ENCODE measurements around the gene PDE3B.
"Not testable (repeated sequence)": the region's sequence is repeated elsewhere in the genome, so short reads cannot be mapped to it uniquely, and the experiment has no call there.

PDE3B gene

GRCh38 chr11:14783788-14784187 is 140.2 kb downstream of the PDE3B start:
- Histone ChIP-seq H3K4me2 (peak overlapping the region in 8 of 11 experiments; percentile 11 to 64 (median 33); a peak in 14 of 22 replicates), H3K36me3 (peaks cover 0 to 11% (median under 1%) of the 10 kb centered on the region in 11 experiments; a peak in 9 of 22 replicates), H4K20me1 (peaks cover 0 to 6% (median 0%) of the 10 kb centered on the region in 11 experiments; a peak in 3 of 22 replicates), H3K9me3 (replicated peaks in 1 of 11) (peaks cover 6 to 19% (median 12%) of the 10 kb centered on the region in 11 experiments; a peak in 17 of 22 replicates), H3K27ac (peak overlapping the region in 1 of 11 experiments; percentile 3; a peak in 1 of 22 replicates), H3K9ac (no peak overlapping the region), H3K4me1 (peaks cover 0 to 25% (median 8%) of the 10 kb centered on the region in 10 experiments; a peak in 14 of 20 replicates), H3K4me3 (no peak overlapping the region), H3K27me3 (no peaks in the 10 kb centered on the region)
- no peak for TF ChIP-seq Cebpa-rat (IDR thresholded peaks at IDR 0.05)

- peak overlapping the region in 1 of 11 experiments; percentile 3; a peak in 1 of 22 replicates for H3K27ac ChIP-seq
These were observed 140.6 kb downstream of the PDE3B start for GRCh38 chr11:14784230-14784629.

GRCh38 chr11:14789879-14790484 is 146.4 kb downstream of the PDE3B start:
- Histone ChIP-seq H3K27me3 (no peaks in the 10 kb centered on the region), H3K9ac (no peak overlapping the region), H3K9me3 (replicated peaks in 1 of 11) (peaks cover 0 to 5% (median 0%) of the 10 kb centered on the region in 11 experiments; a peak in 2 of 22 replicates), H3K36me3 (peaks cover 0 to 62% (median 29%) of the 10 kb centered on the region in 11 experiments; a peak in 14 of 22 replicates), H3K4me3 (no peak overlapping the region), H3K4me2 (no peak overlapping the region), H3K27ac (no peak overlapping the region), H3K4me1 (peaks cover 0 to 14% (median 0%) of the 10 kb centered on the region in 10 experiments; a peak in 4 of 20 replicates), H4K20me1 (peaks cover 0 to 32% (median 0%) of the 10 kb centered on the region in 11 experiments; a peak in 2 of 22 replicates)
- no peak for TF ChIP-seq Cebpa-rat (IDR thresholded peaks at IDR 0.05)

More at GRCh38 chr11:14784230-14784629, 140.6 kb downstream of the PDE3B start:
- TF ChIP-seq Cebpa-rat (IDR thresholded peaks at IDR 0.05), result no peak
- Histone ChIP-seq H3K9me3 (replicated peaks in 1 of 11) (peaks cover 6 to 19% (median 12%) of the 10 kb centered on the region in 11 experiments; a peak in 17 of 22 replicates), H3K9ac (no peak overlapping the region), H3K4me2 (peak overlapping the region in 7 of 11 experiments; percentile 11 to 64 (median 39); a peak in 13 of 22 replicates), H3K4me3 (no peak overlapping the region), H4K20me1 (peaks cover 0 to 10% (median 0%) of the 10 kb centered on the region in 11 experiments; a peak in 4 of 22 replicates), H3K36me3 (peaks cover 0 to 15% (median 4%) of the 10 kb centered on the region in 11 experiments; a peak in 7 of 22 replicates), H3K4me1 (peaks cover 0 to 25% (median 8%) of the 10 kb centered on the region in 10 experiments; a peak in 14 of 20 replicates), H3K27me3 (no peaks in the 10 kb centered on the region)

GRCh38 chr11:14793546-14793945 is 149.9 kb downstream of the PDE3B start:
- Histone ChIP-seq H3K36me3 (peaks cover 0 to 91% (median 52%) of the 10 kb centered on the region in 11 experiments; a peak in 14 of 22 replicates), H3K4me3 (no peak overlapping the region), H3K4me1 (peaks cover 0 to 2% (median 0%) of the 10 kb centered on the region in 10 experiments; a peak in 1 of 20 replicates), H4K20me1 (peaks cover 0 to 46% (median 0%) of the 10 kb centered on the region in 11 experiments; a peak in 4 of 22 replicates), H3K9ac (no peak overlapping the region), H3K4me2 (no peak overlapping the region), H3K27ac (no peak overlapping the region), H3K9me3 (replicated peaks in 1 of 11) (peaks cover 0 to 15% (median 6%) of the 10 kb centered on the region in 11 experiments; a peak in 11 of 22 replicates), H3K27me3 (no peaks in the 10 kb centered on the region)
- TF ChIP-seq Cebpa-rat (IDR thresholded peaks at IDR 0.05), result no peak

GRCh38 chr11:14796028-14796427 is 152.4 kb downstream of the PDE3B start:
- not testable (repeated sequence) for H3K9ac ChIP-seq, H3K4me2 ChIP-seq, H3K4me1 ChIP-seq, H3K27me3 ChIP-seq, H3K4me3 ChIP-seq, H3K27ac ChIP-seq
- Histone ChIP-seq H3K9me3 (replicated peaks in 1 of 11) (peaks cover 0 to 15% (median 6%) of the 10 kb centered on the region in 11 experiments; a peak in 11 of 22 replicates), H4K20me1 (peaks cover 0 to 45% (median 0%) of the 10 kb centered on the region in 11 experiments; a peak in 4 of 22 replicates), H3K36me3 (peaks cover 0 to 90% (median 47%) of the 10 kb centered on the region in 11 experiments; a peak in 14 of 22 replicates)

- no peak overlapping the region for H3K9ac ChIP-seq
- peaks cover 0 to 33% (median 9%) of the 10 kb centered on the region in 11 experiments; a peak in 9 of 22 replicates for H4K20me1 ChIP-seq
- peaks cover 0 to 17% (median 9%) of the 10 kb centered on the region in 11 experiments; a peak in 12 of 22 replicates for H3K9me3 ChIP-seq (replicated peaks in 1 of 11)
- peaks cover 0 to 11% (median 0%) of the 10 kb centered on the region in 10 experiments; a peak in 2 of 20 replicates for H3K4me1 ChIP-seq
- H3K27ac ChIP-seq, result no peak overlapping the region
- peaks cover 0 to 93% (median 61%) of the 10 kb centered on the region in 11 experiments; a peak in 19 of 22 replicates for H3K36me3 ChIP-seq
- TF ChIP-seq Cebpa-rat (IDR thresholded peaks at IDR 0.05), result no peak
- H3K4me2 ChIP-seq, result no peak overlapping the region
- H3K27me3 ChIP-seq, result no peaks in the 10 kb centered on the region
- H3K4me3 ChIP-seq, result no peak overlapping the region
These were observed 160.2 kb downstream of the PDE3B start for GRCh38 chr11:14803846-14804245.

- Histone ChIP-seq H3K4me3 (no peak overlapping the region), H3K36me3 (peaks cover 8 to 74% (median 60%) of the 10 kb centered on the region in 11 experiments; a peak in 20 of 22 replicates), H4K20me1 (peaks cover 0 to 13% (median 0%) of the 10 kb centered on the region in 11 experiments; a peak in 1 of 22 replicates), H3K27ac (no peak overlapping the region), H3K4me2 (no peak overlapping the region), H3K9ac (no peak overlapping the region), H3K9me3 (replicated peaks in 1 of 11) (peaks cover 0 to 32% (median 11%) of the 10 kb centered on the region in 11 experiments; a peak in 13 of 22 replicates), H3K27me3 (no peaks in the 10 kb centered on the region), H3K4me1 (peaks cover 0 to 16% (median 8%) of the 10 kb centered on the region in 10 experiments; a peak in 14 of 20 replicates)
- TF ChIP-seq Cebpa-rat (IDR thresholded peaks at IDR 0.05), result no peak
These were observed 165.9 kb downstream of the PDE3B start for GRCh38 chr11:14809466-14809865.

GRCh38 chr11:14812757-14813156 is 169.2 kb downstream of the PDE3B start:
- H3K4me1 ChIP-seq, result peaks cover 0 to 16% (median 8%) of the 10 kb centered on the region in 10 experiments; a peak in 14 of 20 replicates
- no peaks in the 10 kb centered on the region for H3K27me3 ChIP-seq
- no peak overlapping the region for H3K9ac ChIP-seq
- peak overlapping the region in 7 of 11 experiments; percentile 3 to 70 (median 53); a peak in 8 of 22 replicates for H3K4me2 ChIP-seq
- H3K36me3 ChIP-seq, result peaks cover 0 to 75% (median 50%) of the 10 kb centered on the region in 11 experiments; a peak in 17 of 22 replicates
- peak overlapping the region in 6 of 11 experiments; percentile 25 to 53 (median 34); a peak in 6 of 22 replicates for H3K27ac ChIP-seq
- H3K9me3 ChIP-seq (replicated peaks in 1 of 11), result peaks cover 0 to 16% (median 0%) of the 10 kb centered on the region in 11 experiments; a peak in 7 of 22 replicates
- peaks cover 0 to 28% (median 0%) of the 10 kb centered on the region in 11 experiments; a peak in 2 of 22 replicates for H4K20me1 ChIP-seq
- no peak overlapping the region for H3K4me3 ChIP-seq
- no peak for TF ChIP-seq Cebpa-rat (IDR thresholded peaks at IDR 0.05)

Measured in BLaER1 treated with 17β-estradiol and CSF1 and Interleukin-3, amounts not matched to agents 10 nM and 100 nM (cell line).